Retinal pigment epithelial cell (primary cell): ENCODE results near the gene BSCL2.
A peak's percentile ranks its signal among the peaks of the same experiment; 100 is the strongest.
"Not testable (repeated sequence)": the region's sequence is repeated elsewhere in the genome, so short reads cannot be mapped to it uniquely, and the experiment has no call there.

Experiments
- DNase-seq: peaks from one replicate; pipeline ENCODE4 v3.0.0-alpha.2; 2010; ENCODE audit warnings: low read depth
- H3K4me3 ChIP-seq: 2 replicates; pipeline ENCODE4 v1.5.1; 2011; ENCODE audit warnings: mild to moderate bottlenecking, low read length, control low read depth, moderate library complexity
- CTCF ChIP-seq: conservative IDR thresholded peaks from 2 replicates; pipeline ENCODE4 v1.5.1; 2011; ENCODE audit warnings: low read depth, low read length, control low read depth, inconsistent platforms

Gene BSCL2

GRCh38 chr11:62702246-62702645 is 5.0 kb downstream of the BSCL2 start:
- H3K4me3 ChIP-seq: no peak overlapping the region
- TF ChIP-seq CTCF: no peak
- no peak for DNase-seq

GRCh38 chr11:62694455-62695167 is 12.6 kb downstream of the BSCL2 start:
- no peak for DNase-seq
- peak; percentile 87 for TF ChIP-seq CTCF
- no peak overlapping the region for H3K4me3 ChIP-seq

- H3K4me3 ChIP-seq, DNase-seq: not testable (repeated sequence)
These were observed 13.6 kb downstream of the BSCL2 start for GRCh38 chr11:62693624-62694023.

GRCh38 chr11:62689421-62690183 is 17.6 kb downstream of the BSCL2 start, which contains the start of gene LRRN4CL:
LRRN4CL (minus strand) TSS chr11:62689530; CDS start chr11:62688508, 1,022 bp downstream.
- no peak for TF ChIP-seq CTCF
- no peak for DNase-seq
- H3K4me3 ChIP-seq: no peak within 1 kb of the TSS

GRCh38 chr11:62688491-62688890 is 18.7 kb downstream of the BSCL2 start:
- TF ChIP-seq CTCF: no peak
- DNase-seq: no peak
- H3K4me3 ChIP-seq: no peak overlapping the region

- DNase-seq: no peak
- TF ChIP-seq CTCF: no peak
These were observed 19.5 kb downstream of the BSCL2 start for GRCh38 chr11:62687508-62688396.

GRCh38 chr11:62682518-62682917 is 24.7 kb downstream of the BSCL2 start:
- H3K4me3 ChIP-seq: no peak overlapping the region
- DNase-seq: no peak
- TF ChIP-seq CTCF: no peak

More at GRCh38 chr11:62687508-62688396, 19.5 kb downstream of the BSCL2 start:
- peak overlapping the region; percentile 33 for H3K4me3 ChIP-seq
